Measurements from ENCODE around the gene DLG5.

The DLG5 gene

DNA sequence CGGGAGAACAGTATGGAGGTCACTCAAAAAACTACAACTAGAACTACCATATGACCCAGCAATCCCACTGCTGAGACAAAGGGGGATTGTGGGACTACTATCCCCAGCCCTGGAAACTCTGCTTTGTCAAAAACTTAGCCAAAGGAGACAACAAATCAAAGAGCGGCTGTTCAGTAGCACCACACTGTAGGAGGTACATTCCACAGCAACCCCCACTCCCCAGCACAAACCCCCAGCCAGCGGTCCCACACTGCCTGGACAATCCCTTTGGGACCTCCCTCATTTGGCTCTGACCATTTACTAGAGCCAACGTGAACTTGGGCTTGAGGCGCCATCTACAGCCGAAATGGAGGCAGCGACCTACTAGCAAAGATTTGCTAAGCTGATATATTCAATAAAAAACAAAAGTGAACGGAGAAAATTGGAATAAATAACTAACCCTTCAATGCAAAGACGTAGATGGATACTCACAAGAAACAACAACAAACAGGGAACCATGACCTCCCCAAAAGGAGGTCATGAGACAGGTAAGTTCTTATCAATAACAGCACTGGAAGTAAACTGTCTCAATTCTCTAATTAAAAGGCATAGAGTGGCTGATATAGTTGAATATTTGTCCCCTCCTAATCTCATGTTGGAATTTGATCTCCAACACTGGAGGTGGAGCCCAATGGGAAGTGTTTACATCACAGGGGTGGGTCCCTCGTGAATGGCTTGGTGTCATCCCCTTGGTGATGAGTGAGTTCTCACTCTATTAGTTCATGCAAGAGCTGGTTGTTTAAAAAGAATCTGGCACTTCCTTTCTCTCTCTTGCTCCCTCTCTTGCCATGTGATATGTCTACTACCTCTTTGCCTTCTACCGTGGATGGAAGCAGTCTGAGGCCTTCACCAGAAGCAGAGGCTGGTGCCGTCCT is 170.0 kb downstream of the DLG5 start:
- no peak for DNase-seq (ENCODE audit: low read depth)

DNA sequence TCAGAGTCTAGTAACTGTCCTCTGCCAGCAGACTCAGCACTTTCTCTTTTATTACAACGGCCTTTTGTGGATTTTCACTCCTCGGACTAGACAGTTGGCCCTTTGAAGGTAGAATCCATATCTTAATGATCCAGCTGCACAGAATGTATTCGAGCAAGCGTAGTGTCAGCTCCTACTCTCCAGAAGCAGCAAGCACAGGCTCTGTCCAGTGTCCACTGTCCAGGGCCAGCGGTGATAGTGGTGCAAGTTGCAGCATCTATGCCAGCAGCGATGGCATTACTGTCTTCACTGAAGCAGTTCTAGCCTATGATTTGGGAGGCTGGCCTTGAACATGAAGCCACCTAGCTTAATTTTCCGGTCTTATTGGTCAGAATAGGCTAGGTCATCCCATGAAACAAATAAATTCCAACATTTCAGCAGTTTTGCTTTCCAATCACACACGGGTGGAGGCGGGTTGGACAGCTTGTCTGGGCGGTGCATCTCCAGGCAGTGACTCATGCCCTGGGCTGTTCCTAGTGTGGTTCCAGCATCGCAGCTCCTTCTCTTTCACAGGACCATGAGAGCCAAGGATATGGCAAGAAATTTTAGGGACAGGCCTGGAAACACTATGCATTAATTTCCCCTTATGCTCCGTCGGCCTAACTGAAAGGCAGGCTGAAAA is 180.4 kb downstream of the DLG5 start:
- DNase-seq (ENCODE audit: low read depth), result no peak

DNA sequence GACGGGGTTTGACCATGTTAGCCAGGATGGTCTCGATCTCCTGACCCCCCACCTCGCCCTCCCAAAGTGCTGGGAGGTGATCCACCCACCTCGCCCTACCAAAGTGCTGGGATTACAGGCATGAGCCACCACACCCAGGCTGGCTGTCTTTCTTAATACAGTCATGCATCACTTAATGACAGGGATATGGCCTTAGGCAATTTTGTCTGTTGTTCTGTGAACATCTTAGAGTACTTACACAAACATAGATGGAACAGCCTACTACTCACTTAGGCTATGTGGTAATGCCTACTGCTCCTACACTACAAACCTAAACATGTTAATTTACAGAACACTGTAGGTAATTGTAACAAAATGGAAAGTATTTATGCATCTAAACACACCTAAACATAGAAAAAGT is 182.3 kb downstream of the DLG5 start:
- DNase-seq (ENCODE audit: low read depth), result no peak

DNA sequence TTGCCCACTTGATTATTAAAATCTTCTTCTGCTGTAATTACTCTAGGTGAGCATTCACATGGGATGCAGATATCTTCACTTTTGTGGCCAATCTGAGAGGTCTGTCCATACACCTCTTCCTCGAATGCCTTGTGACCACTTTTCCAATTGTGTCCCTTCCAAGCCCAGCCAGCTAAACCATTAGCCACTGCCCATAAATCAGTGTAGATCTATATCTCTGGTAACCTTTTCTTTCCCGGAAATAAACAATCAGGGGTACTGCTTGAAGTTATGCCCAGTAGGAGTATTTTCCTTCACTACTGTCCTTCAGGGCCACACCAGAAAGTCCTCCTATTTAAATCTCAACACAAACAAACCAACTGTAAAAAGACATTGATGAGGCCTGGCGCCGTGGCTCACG is 184.4 kb downstream of the DLG5 start:
- DNase-seq (ENCODE audit: low read depth), result no peak

DNA sequence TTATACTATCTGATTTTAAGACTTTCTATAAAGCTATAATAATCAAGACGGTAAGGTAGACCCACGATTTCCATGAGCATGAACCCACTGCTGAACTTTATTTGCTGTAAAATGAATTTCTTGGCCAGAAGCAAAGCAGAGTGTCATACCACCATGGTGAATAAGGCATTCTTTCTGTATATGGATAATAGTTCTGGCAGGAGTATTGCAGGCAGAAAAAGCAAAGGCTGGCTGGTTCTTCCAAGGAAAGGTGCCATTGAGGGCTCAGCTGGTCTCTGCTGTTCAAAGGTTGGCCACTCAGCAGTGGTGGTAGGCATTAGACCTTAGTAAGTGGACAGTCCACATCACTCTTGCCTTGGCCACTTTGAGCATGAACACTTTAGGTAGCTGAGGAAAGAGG is 184.8 kb downstream of the DLG5 start:
- no peak for DNase-seq (ENCODE audit: low read depth)

All from stimulated activated CD8-positive, alpha-beta memory T cell treated with anti-CD3 and anti-CD28 coated beads, Interleukin-12 subunit alpha, Interleukin-12 subunit beta, amount 100 ng/mL, for 4 hours (primary cell).